Osteocyte (in vitro differentiated cells): ENCODE data around the gene GPR160. TPM values are rescaled to one million over a fixed set of nuclear protein-coding genes. Genes with fewer than 3 reads are reported as not detected.

ENCODE experiments used
- DNase-seq: peaks from one replicate; pipeline ENCODE4 v3.0.0; 2021; ENCODE audit warnings: mixed read lengths; ENCODE audit not compliant: unreplicated experiment; ENCODE audit errors: extremely low spot score
- H3K27ac Mint-ChIP-seq: one replicate; pipeline ENCODE4 v1.8.0; 2021; ENCODE audit warnings: mild to moderate bottlenecking, mixed read lengths; ENCODE audit not compliant: unreplicated experiment
- H3K27me3 Mint-ChIP-seq: one replicate; pipeline ENCODE4 v1.8.0; 2021; ENCODE audit warnings: mixed read lengths; ENCODE audit not compliant: unreplicated experiment
- H3K36me3 Mint-ChIP-seq: one replicate; pipeline ENCODE4 v1.8.0; 2021; ENCODE audit warnings: mixed read lengths; ENCODE audit not compliant: unreplicated experiment
- H3K4me1 Mint-ChIP-seq: one replicate; pipeline ENCODE4 v1.8.0; 2021; ENCODE audit warnings: mixed read lengths; ENCODE audit not compliant: unreplicated experiment
- H3K4me3 Mint-ChIP-seq: one replicate; pipeline ENCODE4 v1.8.0; 2021; ENCODE audit warnings: mild to moderate bottlenecking, moderate library complexity, mixed read lengths; ENCODE audit not compliant: unreplicated experiment
- H3K9me3 Mint-ChIP-seq: one replicate; pipeline ENCODE4 v1.8.0; 2021; ENCODE audit warnings: mixed read lengths; ENCODE audit not compliant: unreplicated experiment
- CTCF ChIP-seq: fragments of 200-600 bp; sonication (generic); IDR thresholded peaks from 2 replicates; pipeline ENCODE4 v1.5.0; 2021; ENCODE audit warnings: antibody characterized with exemption, mild to moderate bottlenecking, moderate library complexity
- total RNA-seq: library from RNA; stranded (reverse); gene quantifications from 2 replicates; pipeline ENCODE4 v1.2.1, GENCODE V29; 2021

Gene GPR160
- total RNA-seq, 1 donor from 2014 or later = 0.27 TPM

- Mint-ChIP-seq H3K27ac (no peak overlapping the region), H3K4me1 (no peaks in the 10 kb centered on the region)
Observed at GRCh38 chr3:170002879-170003278, 34.9 kb upstream of the GPR160 start.

GRCh38 chr3:170003881-170004356, 33.9 kb upstream of the GPR160 start:
- H3K27ac Mint-ChIP-seq = no peak overlapping the region
- H3K27me3 Mint-ChIP-seq = peaks cover 6% of the 10 kb centered on the region
- no peak for TF ChIP-seq CTCF
- H3K4me1 Mint-ChIP-seq = no peaks in the 10 kb centered on the region
- no peaks in the 10 kb centered on the region for H3K9me3 Mint-ChIP-seq
- H3K36me3 Mint-ChIP-seq = peaks cover 7% of the 10 kb centered on the region
- no peak for DNase-seq
- no peak overlapping the region for H3K4me3 Mint-ChIP-seq

More at GRCh38 chr3:170002879-170003278, 34.9 kb upstream of the GPR160 start:
- H3K27me3 Mint-ChIP-seq = peaks cover 4% of the 10 kb centered on the region
- DNase-seq = no peak
- TF ChIP-seq CTCF = no peak
- H3K9me3 Mint-ChIP-seq = no peaks in the 10 kb centered on the region
- no peak overlapping the region for H3K4me3 Mint-ChIP-seq
- peaks cover 9% of the 10 kb centered on the region for H3K36me3 Mint-ChIP-seq

- Mint-ChIP-seq H3K4me1 (no peaks in the 10 kb centered on the region), H3K27ac (no peak overlapping the region), H3K4me3 (no peak overlapping the region), H3K9me3 (no peaks in the 10 kb centered on the region), H3K27me3 (peaks cover 15% of the 10 kb centered on the region), H3K36me3 (no peaks in the 10 kb centered on the region)
- TF ChIP-seq CTCF = no peak
- no peak for DNase-seq
Observed at GRCh38 chr3:170007031-170007663, 30.6 kb upstream of the GPR160 start.

- Mint-ChIP-seq H3K27me3 (peaks cover 15% of the 10 kb centered on the region), H3K4me3 (no peak overlapping the region), H3K4me1 (no peaks in the 10 kb centered on the region), H3K27ac (no peak overlapping the region), H3K9me3 (no peaks in the 10 kb centered on the region), H3K36me3 (no peaks in the 10 kb centered on the region)
- TF ChIP-seq CTCF = no peak
- no peak for DNase-seq
Observed at GRCh38 chr3:170010498-170010897, 27.3 kb upstream of the GPR160 start.

- no peaks in the 10 kb centered on the region for H3K9me3 Mint-ChIP-seq
- H3K4me3 Mint-ChIP-seq = no peak overlapping the region
- no peak overlapping the region for H3K27ac Mint-ChIP-seq
Observed at GRCh38 chr3:170012683-170013400, 25.0 kb upstream of the GPR160 start.

More at GRCh38 chr3:170012683-170013400, 25.0 kb upstream of the GPR160 start:
- H3K36me3 Mint-ChIP-seq = no peaks in the 10 kb centered on the region
- peaks cover 19% of the 10 kb centered on the region for H3K27me3 Mint-ChIP-seq
- no peak for DNase-seq
- TF ChIP-seq CTCF = no peak
- H3K4me1 Mint-ChIP-seq = no peaks in the 10 kb centered on the region
